HG02885 (cell line): ENCODE results near the gene CDK2AP2.
A peak's percentile ranks its signal among the peaks of the same experiment; 100 is the strongest.
"Not testable (repeated sequence)": the region's sequence is repeated elsewhere in the genome, so short reads cannot be mapped to it uniquely, and the experiment has no call there.

Experiments
- ATAC-seq: cut with Tn5 transposase; IDR thresholded peaks from one replicate; pipeline ENCODE4 v1.9.1; 2021; ENCODE audit warnings: mild to moderate bottlenecking; ENCODE audit not compliant: unreplicated experiment, poor library complexity

The CDK2AP2 gene

DNA sequence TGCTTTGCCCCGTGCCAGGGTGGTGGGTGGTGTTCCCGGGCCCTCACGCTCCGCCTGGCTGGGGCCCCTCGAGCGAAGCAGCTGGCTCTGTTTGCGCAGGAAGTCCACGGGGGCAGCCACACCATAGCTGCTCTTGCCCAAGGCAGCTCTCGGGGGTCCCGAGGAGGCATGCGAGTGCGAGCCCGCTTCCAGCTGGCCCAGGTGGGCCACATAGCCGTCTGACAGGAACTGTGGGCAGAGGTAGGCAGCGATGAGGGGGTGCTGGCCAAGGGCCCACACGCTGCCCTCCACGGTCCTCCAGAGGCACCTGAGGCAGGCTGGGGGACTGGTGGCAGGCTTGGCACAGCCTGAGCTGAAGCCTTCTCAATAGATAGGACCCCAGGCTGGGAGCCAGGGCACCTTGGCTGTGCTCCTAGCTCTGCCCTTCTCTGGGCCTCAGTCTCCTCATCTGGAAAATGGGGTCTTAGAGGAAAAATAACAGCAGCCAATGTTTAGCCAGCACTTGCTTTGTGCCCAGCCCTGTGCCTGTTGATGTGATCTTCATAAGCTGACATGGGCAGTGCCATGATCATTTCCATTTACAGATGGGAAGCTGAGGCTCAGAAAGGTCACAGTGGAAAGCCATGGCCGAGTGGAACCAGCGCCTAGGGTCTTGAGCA, 15.8 kb downstream of the CDK2AP2 start:
- ATAC-seq = no peak

GRCh38 chr11:67491276-67492068, 16.5 kb downstream of the CDK2AP2 start:
- ATAC-seq = no peak

GRCh38 chr11:67490727-67491065, 17.3 kb downstream of the CDK2AP2 start:
- ATAC-seq = no peak

DNA sequence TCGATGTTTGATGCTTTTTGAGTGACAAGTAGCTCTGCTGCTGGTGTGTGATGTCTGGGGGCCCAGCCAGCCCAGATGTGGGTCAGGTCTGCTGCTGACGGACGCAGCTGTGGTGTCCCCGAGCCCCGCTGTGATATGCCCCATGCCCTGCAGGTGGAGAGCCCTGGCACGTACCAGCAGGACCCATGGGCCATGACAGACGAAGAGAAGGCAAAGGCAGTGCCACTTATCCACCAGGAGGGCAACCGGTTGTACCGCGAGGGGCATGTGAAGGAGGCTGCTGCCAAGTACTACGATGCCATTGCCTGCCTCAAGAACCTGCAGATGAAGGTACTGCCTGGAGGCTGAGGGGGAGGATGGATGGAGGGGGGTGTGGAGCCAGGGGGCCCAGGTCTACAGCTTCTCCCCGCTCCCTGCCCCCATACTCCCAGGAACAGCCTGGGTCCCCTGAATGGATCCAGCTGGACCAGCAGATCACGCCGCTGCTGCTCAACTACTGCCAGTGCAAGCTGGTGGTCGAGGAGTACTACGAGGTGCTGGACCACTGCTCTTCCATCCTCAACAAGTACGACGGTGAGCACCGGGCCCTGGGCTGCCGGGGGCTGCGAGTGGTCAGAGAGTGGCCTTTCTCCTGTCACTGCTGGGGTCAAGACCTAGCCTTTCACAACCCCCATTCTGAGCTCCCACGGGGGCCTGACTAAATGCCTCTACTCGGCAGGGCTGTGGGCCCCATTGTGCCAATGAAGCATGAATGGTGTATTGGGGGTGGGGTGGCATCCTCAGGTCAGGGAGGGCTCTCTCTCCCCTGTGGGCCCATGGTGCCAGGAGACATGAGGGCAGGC, 17.9 kb downstream of the CDK2AP2 start:
- ATAC-seq = no peak

DNA sequence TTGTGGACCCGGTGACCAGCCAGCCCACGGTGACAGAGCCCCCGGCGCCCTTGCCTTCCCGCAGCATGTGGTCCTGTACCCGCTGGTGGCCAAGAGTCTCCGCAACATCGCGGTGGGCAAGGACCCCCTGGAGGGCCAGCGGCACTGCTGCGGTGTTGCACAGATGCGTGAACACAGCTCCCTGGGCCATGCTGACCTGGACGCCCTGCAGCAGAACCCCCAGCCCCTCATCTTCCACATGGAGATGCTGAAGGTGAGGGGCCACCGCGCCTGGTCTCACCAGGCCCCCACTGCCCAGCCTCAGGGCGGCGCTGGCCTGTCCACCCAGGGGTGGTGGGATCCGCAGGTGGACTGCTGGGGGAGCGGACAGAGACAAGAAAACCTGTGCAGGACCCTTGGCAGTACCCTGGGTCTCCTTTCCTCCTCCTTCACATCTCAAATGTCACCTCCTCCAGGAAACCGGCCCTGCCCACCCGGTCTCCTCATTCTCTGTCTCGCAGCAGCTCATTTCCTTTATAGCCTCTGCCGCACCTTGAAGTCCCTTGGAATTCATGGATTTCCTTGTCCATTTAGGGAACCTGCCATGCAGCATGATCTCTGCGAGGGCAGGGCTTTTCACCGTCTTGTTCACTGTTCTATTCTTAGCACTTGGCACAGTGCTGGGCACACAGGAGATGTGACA, 18.6 kb downstream of the CDK2AP2 start:
- no peak for ATAC-seq

DNA sequence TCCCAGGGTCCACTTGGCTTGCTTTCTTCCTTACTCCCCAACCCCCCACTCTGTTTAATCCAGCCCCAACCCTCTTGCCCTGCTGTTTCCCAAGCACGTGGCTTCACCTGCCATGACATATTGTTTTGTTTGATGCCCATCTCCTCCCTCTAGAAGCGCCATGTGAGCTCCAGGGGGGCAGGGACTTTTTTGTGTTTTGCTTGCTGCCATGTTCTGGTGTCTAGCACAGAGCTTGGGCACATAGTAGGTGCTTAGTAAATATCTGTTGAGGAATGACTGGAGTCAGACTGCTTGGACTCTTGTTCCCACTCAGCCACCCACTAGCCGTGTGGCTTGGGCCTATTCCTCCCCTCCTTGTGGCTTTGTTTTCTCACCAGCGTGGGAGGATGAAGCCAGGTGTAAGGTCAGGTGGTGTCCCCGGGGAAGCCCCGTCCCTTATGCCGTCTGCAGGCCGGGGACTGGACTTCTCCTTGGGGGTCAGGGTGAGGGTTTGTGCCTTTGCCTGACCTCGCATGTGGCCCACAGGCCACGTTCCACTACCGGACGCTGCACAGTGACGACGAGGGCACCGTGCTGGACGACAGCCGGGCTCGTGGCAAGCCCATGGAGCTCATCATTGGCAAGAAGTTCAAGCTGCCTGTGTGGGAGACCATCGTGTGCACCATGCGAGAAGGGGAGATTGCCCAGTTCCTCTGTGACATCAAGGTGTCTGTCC, 21.3 kb downstream of the CDK2AP2 start:
- peak; percentile 41 for ATAC-seq

DNA sequence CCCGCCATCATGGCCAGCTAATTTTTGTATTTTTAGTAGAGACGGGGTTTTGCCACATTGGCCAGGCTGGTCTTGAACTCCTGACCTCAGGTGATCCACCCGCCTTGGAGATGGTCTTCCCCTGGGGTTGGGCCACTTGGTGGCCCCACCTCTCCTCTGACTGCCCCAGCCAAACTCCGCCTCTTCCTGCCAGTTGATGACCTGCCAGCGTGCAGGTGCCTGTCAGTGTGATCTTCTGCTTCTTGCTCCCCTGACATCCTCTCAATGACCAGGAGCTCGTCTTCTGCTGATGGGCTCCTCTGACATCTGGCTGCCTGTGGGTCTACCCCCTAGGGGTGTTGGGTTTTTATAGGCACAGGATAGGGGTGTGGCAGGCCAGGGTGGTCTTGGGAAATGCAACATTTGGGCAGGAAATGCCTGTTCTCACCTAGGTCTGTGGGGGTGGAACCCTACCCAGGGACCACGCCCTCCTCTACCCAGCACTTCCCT, 22.0 kb downstream of the CDK2AP2 start:
- ATAC-seq = not testable (repeated sequence)

GRCh38 chr11:67484847-67485311, 23.1 kb downstream of the CDK2AP2 start:
- ATAC-seq = no peak

GRCh38 chr11:67483831-67484665, 23.9 kb downstream of the CDK2AP2 start:
- no peak for ATAC-seq

DNA sequence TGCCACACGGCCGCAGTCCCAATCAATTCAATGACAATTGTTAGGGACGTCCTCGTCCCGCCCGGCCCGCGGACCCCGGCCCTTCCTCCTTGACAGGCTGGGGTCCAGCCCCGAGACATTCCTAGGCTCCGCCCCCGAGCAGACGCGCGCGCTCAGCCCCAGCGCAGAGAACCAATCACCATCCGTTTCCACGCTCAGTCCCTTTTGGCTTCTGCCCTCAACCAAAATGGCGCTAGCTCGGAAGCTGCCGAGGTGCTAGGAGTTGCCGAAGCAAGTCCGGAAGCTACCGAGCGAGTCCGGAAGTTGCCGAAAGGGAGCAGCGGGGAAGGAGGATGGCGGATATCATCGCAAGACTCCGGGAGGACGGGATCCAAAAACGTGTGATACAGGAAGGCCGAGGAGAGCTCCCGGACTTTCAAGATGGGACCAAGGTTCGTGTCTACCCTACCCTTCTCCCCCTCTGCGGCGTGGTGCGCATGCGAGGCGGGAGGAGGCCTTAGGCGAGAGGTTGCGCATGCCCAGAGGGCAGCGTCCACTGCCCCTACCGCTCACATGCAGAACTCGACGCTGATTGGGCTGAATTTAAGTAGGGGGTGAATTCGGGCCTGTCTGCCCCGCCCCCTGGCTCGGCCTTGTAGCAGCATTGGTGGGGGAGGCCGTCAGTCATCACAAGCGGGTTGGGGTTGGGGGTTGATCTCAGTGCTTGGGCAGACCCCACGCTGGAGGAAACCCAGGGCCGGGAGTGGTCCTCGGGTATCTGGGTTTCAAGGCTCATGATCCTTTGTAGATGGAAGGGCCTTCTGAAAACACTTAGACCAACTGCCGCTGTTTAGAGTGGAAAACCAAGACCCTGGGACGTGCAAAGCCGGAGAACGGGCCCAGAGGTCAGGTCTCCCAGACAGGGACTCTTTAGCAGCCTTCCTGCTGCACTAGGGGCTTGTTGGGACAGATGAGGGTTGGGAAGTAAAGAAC, 24.8 kb downstream of the CDK2AP2 start, which contains the start of gene AIP:
Gene AIP (plus strand): TSS at position 200 of the 972 bp plus-strand sequence. CDS start 133 bp downstream, at position 333.
- ATAC-seq = peak; percentile 72

GRCh38 chr11:67482275-67482826, 25.6 kb downstream of the CDK2AP2 start:
- ATAC-seq = no peak

DNA sequence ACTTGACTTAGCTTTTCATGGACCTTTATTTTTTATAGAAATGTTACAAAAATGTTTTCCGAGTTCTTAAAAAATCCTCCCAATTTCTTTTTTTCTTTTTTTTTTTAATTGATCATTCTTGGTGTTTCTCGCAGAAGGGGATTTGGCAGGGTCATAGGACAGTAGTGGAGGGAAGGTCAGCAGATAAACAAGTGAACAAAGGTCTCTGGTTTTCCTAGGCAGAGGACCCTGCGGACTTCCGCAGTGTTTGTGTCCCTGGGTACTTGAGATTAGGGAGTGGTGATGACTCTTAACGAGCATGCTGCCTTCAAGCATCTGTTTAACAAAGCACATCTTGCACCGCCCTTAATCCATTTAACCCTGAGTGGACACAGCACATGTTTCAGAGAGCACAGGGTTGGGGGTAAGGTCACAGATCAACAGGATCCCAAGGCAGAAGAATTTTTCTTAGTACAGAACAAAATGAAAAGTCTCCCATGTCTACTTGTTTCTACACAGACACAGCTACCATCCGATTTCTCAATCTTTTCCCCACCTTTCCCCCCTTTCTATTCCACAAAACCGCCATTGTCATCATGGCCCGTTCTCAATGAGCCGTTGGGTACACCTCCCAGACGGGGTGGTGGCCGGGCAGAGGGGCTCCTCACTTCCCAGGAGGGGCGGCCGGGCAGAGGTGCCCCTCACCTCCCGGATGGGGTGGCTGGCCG, 30.5 kb downstream of the CDK2AP2 start:
- not testable (repeated sequence) for ATAC-seq

GRCh38 chr11:67476692-67477091, 31.3 kb downstream of the CDK2AP2 start:
- ATAC-seq = not testable (repeated sequence)

DNA sequence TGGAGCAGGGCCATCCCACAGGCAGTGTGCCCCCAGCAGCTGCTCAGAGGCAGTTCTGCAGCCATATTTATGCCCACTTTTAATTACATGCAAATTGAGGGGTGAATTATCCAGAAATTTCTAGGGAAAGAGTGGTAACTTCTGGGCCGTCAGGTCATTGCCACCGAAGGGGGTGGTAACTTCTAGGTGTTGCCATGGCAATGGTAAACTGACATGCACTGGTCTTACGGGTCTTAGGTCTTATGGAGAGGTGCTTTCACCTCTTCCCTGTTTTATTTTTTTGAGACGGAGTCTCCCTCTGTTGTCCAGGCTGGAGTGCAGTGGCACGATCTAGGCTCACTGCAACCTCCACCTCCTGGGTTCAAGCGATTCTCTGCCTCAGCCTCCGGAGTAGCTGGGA, 35.1 kb downstream of the CDK2AP2 start:
- no peak for ATAC-seq

DNA sequence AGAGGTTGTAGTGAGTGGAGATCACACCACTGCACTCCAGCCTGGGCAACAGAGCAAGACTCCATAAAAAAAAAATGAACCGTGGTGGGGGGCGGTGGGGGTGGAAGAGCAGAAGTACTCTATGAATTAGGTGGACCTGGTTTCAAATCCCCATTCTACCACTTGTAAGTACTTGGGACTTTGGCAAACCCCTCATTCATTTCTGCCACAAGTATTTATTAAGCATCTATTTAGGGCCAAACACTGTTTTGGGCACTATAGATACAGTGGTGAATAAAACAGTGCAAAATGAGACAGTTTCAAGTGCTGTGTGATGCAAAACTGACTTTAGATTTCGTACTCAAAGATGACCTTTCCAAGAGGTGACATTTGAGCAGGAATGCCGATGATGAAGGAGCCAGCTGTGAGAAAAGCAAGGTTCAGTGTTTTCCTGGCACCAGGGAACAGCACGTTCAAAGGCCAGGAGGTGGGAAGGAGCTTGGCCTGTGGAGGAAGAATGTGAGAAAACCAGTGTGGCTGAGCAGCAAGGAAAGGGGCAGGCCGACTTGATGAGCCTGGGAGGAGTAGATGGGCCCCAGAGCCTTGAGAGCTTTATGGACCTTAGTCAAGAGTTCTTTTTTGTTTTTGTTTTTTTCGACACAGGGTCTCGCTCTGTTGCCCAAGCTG, 37.5 kb downstream of the CDK2AP2 start:
- ATAC-seq = no peak

GRCh38 chr11:67469508-67469811, 38.5 kb downstream of the CDK2AP2 start:
- no peak for ATAC-seq
